Heart right ventricle (tissue), 16 donors: ENCODE measurements around the gene TRIP11. TPM values are rescaled to one million over a fixed set of nuclear protein-coding genes. Genes with fewer than 3 reads are reported as not detected.

Source experiments
- ATAC-seq, 8 donors: fragments of 200-7000 bp; cut with Tn5 transposase; one replicate each; pipeline ENCODE4 v1.9.1; 2020; ENCODE audit warnings: mild to moderate bottlenecking in 8 of 8, moderate library complexity in 8 of 8, moderate number of reproducible peaks in 1 of 8
- DNase-seq, 2 donors: peaks; one replicate each; pipeline ENCODE4 v3.0.0-alpha.2; 2020
- H3K27ac ChIP-seq, 10 donors: fragments of 200-600 bp; sonication (generic) in 2 of 10; one replicate each; pipeline versions ENCODE4 v1.5.0 to v1.8.0; 2020 to 2022; ENCODE audit warnings: mild to moderate bottlenecking in 3 of 10
- H3K27me3 ChIP-seq, 7 donors: fragments of 200-600 bp; one replicate each; pipeline ENCODE4 v1.8.0; 2021 to 2022; ENCODE audit warnings: mild to moderate bottlenecking in 2 of 7
- H3K36me3 ChIP-seq, 9 donors: fragments of 200-600 bp; sonication (generic) in 1 of 9; one replicate each; pipeline versions ENCODE4 v1.5.0 to v1.8.0; 2020 to 2022; ENCODE audit warnings: mild to moderate bottlenecking in 2 of 9
- H3K4me1 ChIP-seq, 9 donors: fragments of 200-600 bp; sonication (generic) in 1 of 9; one replicate each; pipeline versions ENCODE4 v1.5.0 to v1.8.0; 2020 to 2022; ENCODE audit warnings: mild to moderate bottlenecking in 4 of 9
- H3K4me3 ChIP-seq, 10 donors: fragments of 200-600 bp; sonication (generic) in 2 of 10; one replicate each; pipeline versions ENCODE4 v1.5.0 to v1.8.0; 2020 to 2022; ENCODE audit warnings: mild to moderate bottlenecking in 7 of 10, moderate library complexity in 2 of 10
- H3K9me3 ChIP-seq, 11 donors: fragments of 200-600 bp in 10 of 11; sonication (generic) in 2 of 11; one replicate each; pipeline versions ENCODE4 v1.5.0 to v1.8.0; 2013 to 2022; ENCODE audit warnings: mild to moderate bottlenecking in 2 of 11, control low read depth in 1 of 11, moderate library complexity in 1 of 11
- CTCF ChIP-seq, 9 donors: fragments of 200-600 bp; sonication (generic) in 2 of 9; IDR thresholded peaks; one replicate each; pipeline versions ENCODE4 v1.5.0 to v1.8.0; 2021 to 2022; ENCODE audit warnings: antibody characterized with exemption in 9 of 9, mild to moderate bottlenecking in 5 of 9, moderate library complexity in 1 of 9
- WGBS, 2 donors: extraction: QIAGEN DNeasy Blood & Tissue Kit; methylation state at CpG; one replicate each; pipeline ENCODE4 v1.1.7; 2013; ENCODE audit warnings: inconsistent platforms in 1 of 2; 5-methylcytosine and 5-hydroxymethylcytosine counted together
- intact Hi-C, 10 donors: fragments of 100-400 bp; cut with DNase I; formaldehyde crosslinking; loops; one replicate each; pipeline versions ENCODE4 v1.11.1 to v1.14.2; 2022
- polyA plus RNA-seq, 2 donors: library from polyadenylated mRNA; stranded (reverse); fragments of 200-250 nt; gene quantifications; one replicate each; pipeline ENCODE4 v1.2.3, GENCODE V29; 2013
- total RNA-seq, 10 donors: library from RNA; stranded (reverse); fragmentation: NEBNext Ultra II Directional in 3 of 10; extraction: Animal tissue kit (Norgen Biotek cat#: 25700) in 3 of 10; gene quantifications; one replicate each; pipeline versions ENCODE4 v1.2.1 to v1.2.4, GENCODE V29; 2021 to 2023
- donor health status: Arrhythmogenic right ventricular cardiomyopathy.
- donor health status: ischemic (EF 13 %, LVEDD 7.1; RV severe dilation, severe dysfunction).
- donor health status: healthy with polysubstance abuse.
- donor health status: DM: no; HTN: yes; CAD: no.
- donor health status: DM: no; HTN: no; CAD: no.
- donor health status: ischemic (EF 25% LVEDD 6.9; RV normal size, moderate dysfunction).
- donor health status: ischemic (EF 25% LVEDD 5.7; RV mildly dilated, moderate dysfunction).
- donor health status: healthy.
- donor health status: DM: yes; HTN: yes; CAD: no.
- donor health status: Ischemic cardiomyopathy.
- donor health status: ischemic (EF 35%, LVEDD 5.7; RV mildly dilated, moderate dysfunction).
- donor health status: nonischemic (EF 11% LVEDD 7.7; RV severe dilation, severe dysfunction).
- donor health status: DM: yes; HTN: yes; CAD: no.
- donor health status: PGD.
- donor health status: ischemic (EF 29% LVEDD 5.4; RV normal size, mild dysfunction).
- donor health status: nonischemic (EF 23%, LVEDD 6.1; RV moderate dilation, normal function).

TRIP11 gene
- total and polyA plus RNA-seq, 12 donors = 4.0 to 73.3 (median 56.5) TPM

- Histone ChIP-seq H3K9me3 (no peaks in the 10 kb centered on the region), H3K4me3 (no peak overlapping the region), H3K4me1 (no peaks in the 10 kb centered on the region), H3K36me3 (no peaks in the 10 kb centered on the region), H3K27ac (no peak overlapping the region), H3K27me3 (peaks cover 0 to 20% (median 0%) of the 10 kb centered on the region in 7 donors)
- no peak for TF ChIP-seq CTCF (IDR thresholded peaks at IDR 0.05)
- DNase-seq = no peak
- ATAC-seq = no peak
- WGBS, 2 donors = 74 to 75% methylated on average over 5 of the region's 5 CpGs
- intact Hi-C loops = no loop called here
Measured at GRCh38 chr14:91956616-91957015, 83.2 kb downstream of the TRIP11 start.

DNA sequence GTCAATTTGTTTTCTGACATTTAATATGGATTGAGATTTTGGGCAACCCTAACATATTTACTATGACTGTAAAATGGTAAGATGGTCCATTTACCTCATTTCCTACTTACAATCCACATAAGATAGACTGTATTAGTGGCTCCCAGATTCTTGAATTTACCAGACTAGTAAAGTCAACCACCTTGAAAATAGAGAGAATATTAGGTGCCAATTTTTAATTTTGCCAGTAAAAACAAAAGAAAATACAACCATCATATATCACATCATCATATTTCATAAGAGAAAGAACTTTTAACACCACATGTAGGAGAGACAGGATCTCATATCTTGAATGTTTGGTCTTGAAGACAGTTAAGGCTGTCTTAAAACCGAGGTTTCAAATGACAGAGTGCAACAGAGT is 84.7 kb downstream of the TRIP11 start:
- H3K36me3 ChIP-seq = no peaks in the 10 kb centered on the region
- H3K9me3 ChIP-seq = no peaks in the 10 kb centered on the region
- DNase-seq (no peak), ATAC-seq (no peak)
- H3K27ac ChIP-seq = no peak overlapping the region
- H3K27me3 ChIP-seq = peaks cover 0 to 22% (median 0%) of the 10 kb centered on the region in 7 donors
- no peaks in the 10 kb centered on the region for H3K4me1 ChIP-seq
- intact Hi-C loops = no loop called here
- H3K4me3 ChIP-seq = no peak overlapping the region
- no peak for TF ChIP-seq CTCF (IDR thresholded peaks at IDR 0.05)
- WGBS, 2 donors = 68 to 69% methylated on average over 1 of the region's 1 CpG

GRCh38 chr14:91953170-91953985 is 86.5 kb downstream of the TRIP11 start:
- H3K27ac ChIP-seq = no peak overlapping the region
- no peak overlapping the region for H3K4me3 ChIP-seq
- H3K27me3 ChIP-seq = peaks cover 0 to 27% (median 0%) of the 10 kb centered on the region in 7 donors
- no peak for TF ChIP-seq CTCF (IDR thresholded peaks at IDR 0.05)
- ATAC-seq = no peak
- no peaks in the 10 kb centered on the region for H3K4me1 ChIP-seq
- 66 to 74% methylated on average over 8 of the region's 8 CpGs for WGBS, 2 donors
- H3K9me3 ChIP-seq = no peaks in the 10 kb centered on the region
- intact Hi-C loops = no loop called here
- DNase-seq = no peak
- no peaks in the 10 kb centered on the region for H3K36me3 ChIP-seq

- H3K36me3 ChIP-seq = no peaks in the 10 kb centered on the region
- intact Hi-C loops = no loop called here
- peak within 1 kb of the TSS; percentile 0 to 66 (median 56) for H3K4me3 ChIP-seq
- peak; percentile 69 to 94 (median 81) for ATAC-seq
- peak; percentile 51 to 72 for DNase-seq
- WGBS, 2 donors = 1 to 3% methylated on average over 54 of the region's 54 CpGs
- peaks cover 0 to 41% (median 8%) of the 10 kb centered on the region in 7 donors for H3K27me3 ChIP-seq
- H3K27ac ChIP-seq = peak within 1 kb of the TSS; percentile 50 to 81 (median 72)
- H3K4me1 ChIP-seq = peaks cover 0 to 16% (median 6%) of the 10 kb centered on the region in 9 donors
- TF ChIP-seq CTCF (IDR thresholded peaks at IDR 0.05) = no peak
- no peaks in the 10 kb centered on the region for H3K9me3 ChIP-seq
Measured at GRCh38 chr14:91947475-91948184, 92.2 kb downstream of the TRIP11 start, which contains the start of gene FBLN5. Gene FBLN5, minus strand, starts transcription at chr14:91947694. Its CDS starts 465 bp downstream, at chr14:91947229.
